GM12878 (cell line): ENCODE data around the gene PAK2. TPM values are rescaled to one million over a fixed set of nuclear protein-coding genes. Genes with fewer than 3 reads are reported as not detected.

Source experiments
- ATAC-seq: fragments of 200-7000 bp; cut with Tn5 transposase; 3 replicates; pipeline ENCODE4 v1.9.1; 2020; ENCODE audit warnings: mild to moderate bottlenecking, moderate library complexity
- BruUV-seq: library from RNA; stranded (reverse); fragments of 400-500 nt; replicated peaks from 2 replicates; lab custom pipeline; 2021; lab: Mats Ljungman, UMichigan
- CTCF ChIA-PET: fragments of 300-600 bp; sonication (Branson Sonifier 250); formaldehyde crosslinking; extraction: SDS; loops from one replicate; lab custom pipeline; 2021; ENCODE audit warnings: inconsistent platforms; lab: Yijun Ruan, JAX
- POLR2A ChIA-PET: fragments of 350-600 bp; formaldehyde crosslinking; extraction: SDS; loops from one replicate; lab custom pipeline; 2021; ENCODE audit warnings: inconsistent platforms; lab: Charles Lee
- RAD21 ChIA-PET: fragments of 300-600 bp; sonication (Branson Sonifier 250); formaldehyde crosslinking; loops from one replicate; lab custom pipeline; 2023; ENCODE audit warnings: antibody characterized with exemption; ENCODE audit not compliant: unreplicated experiment; lab: Charles Lee
- SMC1A ChIA-PET: fragments of 300-600 bp; sonication (Branson Sonifier 250); formaldehyde crosslinking; loops from one replicate; lab custom pipeline; 2023; ENCODE audit not compliant: unreplicated experiment, uncharacterized antibody; lab: Charles Lee
- DNase-seq: peaks from one replicate; pipeline ENCODE4 v3.0.0-alpha.2; 2011; ENCODE audit warnings: low read depth, low spot score
- FAIRE-seq: peaks from 3 replicates; lab custom pipeline; 2011; peaks lifted over from hg19 to GRCh38; lab: Jason Lieb, UNC
- H2AFZ ChIP-seq: 2 replicates; pipeline ENCODE4 v1.6.0; 2011; ENCODE audit warnings: low read depth, low read length, control low read depth; ENCODE audit not compliant: control insufficient read depth
- H3K27ac ChIP-seq: 2 replicates; pipeline ENCODE4 v1.5.1; 2011; ENCODE audit warnings: control low read depth; ENCODE audit not compliant: control insufficient read depth, insufficient read depth
- H3K27me3 ChIP-seq, 2 experiments: replicated peaks in 1 of 2; 2 replicates each; pipeline versions ENCODE4 v1.6.0 to v1.6.1; 2011; ENCODE audit warnings: low read length in 1 of 2; ENCODE audit not compliant: control insufficient read depth in 2 of 2, insufficient read depth in 2 of 2
- H3K36me3 ChIP-seq, 2 experiments: 2 replicates each; pipeline ENCODE4 v1.5.1; 2011; ENCODE audit warnings: low read length in 1 of 2; ENCODE audit not compliant: control insufficient read depth in 2 of 2, insufficient read depth in 2 of 2
- H3K4me1 ChIP-seq: 2 replicates; pipeline ENCODE4 v1.6.1; 2011; ENCODE audit warnings: mild to moderate bottlenecking, low read length, moderate library complexity, mixed read lengths; ENCODE audit not compliant: control insufficient read depth, insufficient read depth
- H3K4me2 ChIP-seq: 2 replicates; pipeline ENCODE4 v1.6.0; 2011; ENCODE audit warnings: control low read depth; ENCODE audit not compliant: control insufficient read depth, insufficient read depth
- H3K4me3 ChIP-seq: fragments of 200-600 bp; sonication (generic); 2 replicates; pipeline ENCODE4 v1.5.1; 2016
- H3K79me2 ChIP-seq: 2 replicates; pipeline ENCODE4 v1.6.0; 2011; ENCODE audit warnings: low read length; ENCODE audit not compliant: control insufficient read depth, insufficient read depth
- H3K9ac ChIP-seq: 2 replicates; pipeline ENCODE4 v1.8.0; 2011; ENCODE audit warnings: low read length, control low read depth, mixed read lengths; ENCODE audit not compliant: control insufficient read depth, insufficient read depth
- H3K9me3 ChIP-seq: replicated peaks from 3 replicates; pipeline ENCODE4 v1.5.1; 2011; ENCODE audit warnings: mild to moderate bottlenecking, low read length; ENCODE audit not compliant: control insufficient read depth, insufficient read depth
- H4K20me1 ChIP-seq: 2 replicates; pipeline ENCODE4 v1.6.0; 2011; ENCODE audit not compliant: control insufficient read depth, insufficient read depth
- ATF7 ChIP-seq: fragments of 450-650 bp; IDR thresholded peaks from 2 replicates; pipeline ENCODE4 v1.6.1; 2016; ENCODE audit warnings: low read depth, mild to moderate bottlenecking
- BRCA1 ChIP-seq: IDR thresholded peaks from 2 replicates; pipeline ENCODE4 v1.6.1; 2011; ENCODE audit warnings: low read depth, low read length, improper control_type of control experiment
- CREB1 ChIP-seq: IDR thresholded peaks from 2 replicates; pipeline ENCODE4 v1.6.1; 2012; ENCODE audit warnings: low read depth, mild to moderate bottlenecking, inconsistent platforms
- ESRRA ChIP-seq: IDR thresholded peaks from 2 replicates; pipeline ENCODE4 v1.6.1; 2012; ENCODE audit warnings: mild to moderate bottlenecking, low read length, improper control_type of control experiment
- HDAC2 ChIP-seq: fragments of 200-600 bp; sonication (generic); IDR thresholded peaks from 2 replicates; pipeline ENCODE4 v1.6.1; 2017
- KLF5 ChIP-seq: fragments of 450-650 bp; IDR thresholded peaks from 2 replicates; pipeline ENCODE4 v1.6.1; 2014; ENCODE audit warnings: mild to moderate bottlenecking; ENCODE audit not compliant: partially characterized antibody
- LARP7 ChIP-seq: fragments of 450-650 bp; IDR thresholded peaks from 2 replicates; pipeline ENCODE4 v1.6.1; 2017; ENCODE audit warnings: mild to moderate bottlenecking
- NFYA ChIP-seq: IDR thresholded peaks from 2 replicates; pipeline ENCODE4 v1.6.1; 2011; ENCODE audit warnings: low read depth, mild to moderate bottlenecking, low read length, improper control_type of control experiment, borderline replicate concordance
- PML ChIP-seq: IDR thresholded peaks from 2 replicates; pipeline ENCODE4 v1.6.1; 2012; ENCODE audit warnings: low read length, inconsistent platforms
- POLR2AphosphoS2 ChIP-seq: IDR thresholded peaks from 2 replicates; pipeline ENCODE4 v1.6.1; 2011; ENCODE audit warnings: low read depth, mild to moderate bottlenecking, low read length, improper control_type of control experiment, moderate library complexity
- RCOR1 ChIP-seq: conservative IDR thresholded peaks from 2 replicates; pipeline ENCODE4 v1.6.1; 2012; ENCODE audit warnings: low read depth, low read length, improper control_type of control experiment
- RUNX3 ChIP-seq: IDR thresholded peaks from 2 replicates; pipeline ENCODE4 v1.6.1; 2012; ENCODE audit warnings: low read length, inconsistent platforms
- SIX5 ChIP-seq: IDR thresholded peaks from 2 replicates; pipeline ENCODE4 v1.6.1; 2011; ENCODE audit warnings: mild to moderate bottlenecking, low read depth, low read length, moderate library complexity; ENCODE audit not compliant: severe bottlenecking
- SRF ChIP-seq, 2 experiments: IDR thresholded peaks; 2 replicates each; pipeline ENCODE4 v1.6.1; 2011; ENCODE audit warnings: low read depth in 2 of 2, low read length in 2 of 2, mild to moderate bottlenecking in 1 of 2, moderate library complexity in 1 of 2
- ZBED1 ChIP-seq: IDR thresholded peaks from 2 replicates; pipeline ENCODE4 v1.6.1; 2016; ENCODE audit warnings: borderline replicate concordance
- ZNF207 ChIP-seq: fragments of 450-650 bp; IDR thresholded peaks from 2 replicates; pipeline ENCODE4 v1.6.1; 2014; ENCODE audit warnings: antibody characterized with exemption, mild to moderate bottlenecking, borderline replicate concordance
- WGBS: methylation state at CpG from one replicate; pipeline ENCODE4 v1.1.6; 2016; ENCODE audit warnings: low lambda C conversion rate; ENCODE audit not compliant: insufficient replicate concordance, insufficient coverage; ENCODE audit errors: missing lambda C conversion rate; 5-methylcytosine and 5-hydroxymethylcytosine counted together
- in situ Hi-C: fragments of 300-500 bp; cut with MboI; formaldehyde crosslinking; loops from 9 replicates; pipeline ENCODE4 v1.14.3; 2018; ENCODE audit warnings: mixed read lengths
- intact Hi-C: fragments of 100-400 bp; cut with micrococcal nuclease; formaldehyde crosslinking; loops from one replicate; pipeline ENCODE4 v1.14.2; 2022; ENCODE audit not compliant: unreplicated experiment
- polyA plus RNA-seq, 11 experiments: library from polyadenylated mRNA; depleted of rRNA in 4 of 11; unstranded in 6 of 11; stranded (reverse) in 5 of 11; fragments of >200 nt; fragmentation: Nextera tagmentation in 4 of 11; fragmentation: Illumina TruSeq in 1 of 11; extraction: Ambion mirVana in 4 of 11; extraction: Trizol in 1 of 11; gene quantifications; 1 replicate in 1 of 11; 2 replicates in 10 of 11; pipeline versions ENCODE4 v1.2.1 to v1.2.3, GENCODE V29; 2011 to 2016; ENCODE audit warnings: inconsistent platforms in 2 of 11, missing spikeins in 2 of 11, low read depth in 1 of 11
- total RNA-seq, 4 experiments: library from RNA; depleted of rRNA in 3 of 4; stranded (reverse); fragments of >200 nt in 3 of 4; fragmentation: Illumina TruSeq in 1 of 4; extraction: Trizol in 1 of 4; gene quantifications; 2 replicates each; pipeline versions ENCODE4 v1.2.1 to v1.2.3, GENCODE V29; 2013 to 2021
- TF ChIP-seq, protein P1 (sequence below): fragments of 450-650 bp; formaldehyde crosslinking; IDR thresholded peaks from 2 replicates; pipeline ENCODE4 v1.4.0; 2022; ENCODE audit warnings: mild to moderate bottlenecking, moderate library complexity

Gene PAK2
- total and polyA plus RNA-seq, 10 of the 15 experiments (the other 5 are each of a cell fraction or from before 2014, with no cell fraction given): 9.0 to 59.1 (median 27.0) TPM

DNA sequence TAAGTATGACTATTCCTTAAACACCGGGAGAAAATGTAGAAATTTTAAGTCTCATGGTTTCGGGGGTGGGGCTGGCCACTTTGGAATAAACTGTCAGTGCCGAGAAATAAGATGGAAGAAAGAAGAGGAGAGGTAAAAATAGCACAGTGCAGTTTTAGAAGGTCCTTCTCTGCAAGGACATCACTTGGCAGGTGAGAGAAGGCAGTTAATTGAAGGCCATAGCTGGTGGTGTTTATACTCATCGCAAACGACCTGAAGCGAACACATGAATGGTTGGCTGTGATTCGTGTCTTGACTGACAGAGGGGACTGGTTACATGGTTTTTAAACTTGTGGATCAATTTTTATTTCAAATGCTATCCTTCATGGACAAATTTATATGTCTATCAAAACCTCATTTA is 73.2 kb downstream of the PAK2 start:
- CTCF ChIA-PET: interaction anchor here (1.6 kb wide), 1 partner anchor 203 kb away, joined by 4 read pairs; no protein-coding TSS in a partner anchor
- TSS peak; percentile 41 for BruUV-seq
- H3K4me3 ChIP-seq: no peak overlapping the region
- H3K79me2 ChIP-seq: no peaks in the 10 kb centered on the region
- no peaks in the 10 kb centered on the region for H3K9me3 ChIP-seq
- H4K20me1 ChIP-seq: no peaks in the 10 kb centered on the region
- RAD21 ChIA-PET: no interaction called here
- H2AFZ ChIP-seq: no peak overlapping the region
- TF ChIP-seq ATF7 (no peak), RCOR1 (no peak), SRF (IDR thresholded peaks at IDR 0.05; ENCODE audit: low read depth in 2 of 2, low read length in 2 of 2) (no peak), ZBED1 (no peak), HDAC2 (no peak), BRCA1 (no peak), POLR2AphosphoS2 (no peak), KLF5 (no peak), PML (no peak), RUNX3 (no peak), LARP7 (no peak), ZNF207 (no peak), SIX5 (no peak), CREB1 (no peak), ESRRA (no peak), NFYA (no peak)
- TF ChIP-seq, protein P1, sequence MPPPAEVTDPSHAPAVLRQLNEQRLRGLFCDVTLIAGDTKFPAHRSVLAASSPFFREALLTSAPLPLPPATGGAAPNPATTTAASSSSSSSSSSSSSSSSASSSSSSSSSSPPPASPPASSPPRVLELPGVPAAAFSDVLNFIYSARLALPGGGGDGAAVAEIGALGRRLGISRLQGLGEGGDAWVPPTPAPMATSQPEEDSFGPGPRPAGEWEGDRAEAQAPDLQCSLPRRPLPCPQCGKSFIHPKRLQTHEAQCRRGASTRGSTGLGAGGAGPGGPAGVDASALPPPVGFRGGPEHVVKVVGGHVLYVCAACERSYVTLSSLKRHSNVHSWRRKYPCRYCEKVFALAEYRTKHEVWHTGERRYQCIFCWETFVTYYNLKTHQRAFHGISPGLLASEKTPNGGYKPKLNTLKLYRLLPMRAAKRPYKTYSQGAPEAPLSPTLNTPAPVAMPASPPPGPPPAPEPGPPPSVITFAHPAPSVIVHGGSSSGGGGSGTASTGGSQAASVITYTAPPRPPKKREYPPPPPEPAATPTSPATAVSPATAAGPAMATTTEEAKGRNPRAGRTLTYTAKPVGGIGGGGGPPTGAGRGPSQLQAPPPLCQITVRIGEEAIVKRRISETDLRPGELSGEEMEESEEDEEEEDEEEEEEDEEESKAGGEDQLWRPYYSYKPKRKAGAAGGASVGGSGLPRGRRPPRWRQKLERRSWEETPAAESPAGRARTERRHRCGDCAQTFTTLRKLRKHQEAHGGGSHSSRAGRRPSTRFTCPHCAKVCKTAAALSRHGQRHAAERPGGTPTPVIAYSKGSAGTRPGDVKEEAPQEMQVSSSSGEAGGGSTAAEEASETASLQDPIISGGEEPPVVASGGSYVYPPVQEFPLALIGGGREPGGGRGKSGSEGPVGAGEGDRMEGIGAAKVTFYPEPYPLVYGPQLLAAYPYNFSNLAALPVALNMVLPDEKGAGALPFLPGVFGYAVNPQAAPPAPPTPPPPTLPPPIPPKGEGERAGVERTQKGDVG (CRISPR knock-in tag): no peak
- no peaks in the 10 kb centered on the region for H3K4me1 ChIP-seq
- 96% methylated on average over 7 of the region's 7 CpGs for WGBS
- no peak overlapping the region for H3K4me2 ChIP-seq
- no peaks in the 10 kb centered on the region for H3K27me3 ChIP-seq
- in situ Hi-C loops: no loop called here
- peaks cover 8 to 17% of the 10 kb centered on the region in 2 experiments for H3K36me3 ChIP-seq
- POLR2A ChIA-PET: no interaction called here
- ATAC-seq: no peak
- H3K27ac ChIP-seq: no peak overlapping the region
- intact Hi-C loops: no loop called here
- SMC1A ChIA-PET: no interaction called here
- no peak for DNase-seq
- no peak overlapping the region for H3K9ac ChIP-seq
- no peak for FAIRE-seq
